ENCODE data around the gene MBNL1.
A peak's percentile ranks its signal among the peaks of the same experiment; 100 is the strongest.
"Not testable (repeated sequence)": the region's sequence is repeated elsewhere in the genome, so short reads cannot be mapped to it uniquely, and the experiment has no call there.

Gene MBNL1

GRCh38 chr3:152355744-152356665 lies 87.3 kb downstream of the MBNL1 start:
- DNase-seq, result no peak

GRCh38 chr3:152356870-152357276 lies 88.1 kb downstream of the MBNL1 start:
- no peak for DNase-seq

GRCh38 chr3:152357587-152357986 lies 88.9 kb downstream of the MBNL1 start:
- DNase-seq, result no peak

GRCh38 chr3:152359385-152360248 lies 90.9 kb downstream of the MBNL1 start:
- DNase-seq, result no peak

- DNase-seq, result no peak
These were observed 91.6 kb downstream of the MBNL1 start for GRCh38 chr3:152360302-152360701.

GRCh38 chr3:152360966-152361365 lies 92.2 kb downstream of the MBNL1 start:
- DNase-seq, result no peak

GRCh38 chr3:152362086-152362485 lies 93.4 kb downstream of the MBNL1 start:
- DNase-seq, result no peak

- no peak for DNase-seq
These were observed 95.5 kb downstream of the MBNL1 start for GRCh38 chr3:152364237-152364636.

GRCh38 chr3:152365126-152365525 lies 96.4 kb downstream of the MBNL1 start:
- DNase-seq, result no peak

GRCh38 chr3:152365766-152366593 lies 97.3 kb downstream of the MBNL1 start:
- no peak for DNase-seq

- DNase-seq, result not testable (repeated sequence)
These were observed 98.5 kb downstream of the MBNL1 start for GRCh38 chr3:152367192-152367591.

GRCh38 chr3:152372633-152373032 lies 103.9 kb downstream of the MBNL1 start:
- DNase-seq, result not testable (repeated sequence)

GRCh38 chr3:152373379-152373778 lies 104.7 kb downstream of the MBNL1 start:
- no peak for DNase-seq

- DNase-seq, result no peak
These were observed 105.7 kb downstream of the MBNL1 start for GRCh38 chr3:152374262-152374990.

GRCh38 chr3:152375546-152375945 lies 106.8 kb downstream of the MBNL1 start:
- DNase-seq, result no peak

- peak; percentile 19 for DNase-seq
These were observed 107.8 kb downstream of the MBNL1 start for GRCh38 chr3:152376351-152377183.

GRCh38 chr3:152377184-152377570 lies 108.4 kb downstream of the MBNL1 start:
- no peak for DNase-seq

GRCh38 chr3:152379415-152380042 lies 110.8 kb downstream of the MBNL1 start:
- DNase-seq, result no peak

- no peak for DNase-seq
These were observed 111.3 kb downstream of the MBNL1 start for GRCh38 chr3:152380043-152380442.

- DNase-seq, result no peak
These were observed 113.2 kb downstream of the MBNL1 start for GRCh38 chr3:152381881-152382295.

All from CD4-positive, alpha-beta T cell treated with Interleukin-12 subunit alpha and Interleukin-12 subunit beta, for 1 hour (primary cell).